Lower leg skin (tissue), 4 donors: ENCODE results near the gene TMC1. TPM values are rescaled to one million over a fixed set of nuclear protein-coding genes. Genes with fewer than 3 reads are reported as not detected.
"Not testable (repeated sequence)": the region's sequence is repeated elsewhere in the genome, so short reads cannot be mapped to it uniquely, and the experiment has no call there.

Source experiments
- DNase-seq, 2 donors: peaks; one replicate each; pipeline ENCODE4 v3.0.0-alpha.2; 2019; ENCODE audit warnings: low spot score in 2 of 2
- H3K4me3 ChIP-seq: fragments of 200-600 bp; sonication (generic); 2 replicates; pipeline ENCODE4 v1.5.1; 2017; ENCODE audit warnings: mild to moderate bottlenecking, low read depth; ENCODE audit not compliant: poor library complexity, severe bottlenecking
- POLR2A ChIP-seq, 2 donors: fragments of 450-650 bp; IDR thresholded peaks; one replicate each; pipeline ENCODE4 v1.6.1; 2016 to 2017; ENCODE audit warnings: antibody characterized with exemption in 2 of 2, mild to moderate bottlenecking in 1 of 2, moderate library complexity in 1 of 2
- WGBS, 2 donors: methylation state at CpG; one replicate each; pipeline ENCODE4 v1.1.5; 2018; 5-methylcytosine and 5-hydroxymethylcytosine counted together
- intact Hi-C: fragments of 100-400 bp; cut with DNase I; formaldehyde crosslinking; loops from one replicate; pipeline ENCODE4 v1.15.0; 2023; ENCODE audit warnings: low total_unique reads
- total RNA-seq, 4 donors: library from RNA; depleted of rRNA; stranded (reverse); fragments of >200 nt; gene quantifications; one replicate each; pipeline ENCODE4 v1.1.0, GENCODE V29; 2016
- TF ChIP-seq, protein P1 (sequence below), 3 donors: fragments of 450-650 bp; IDR thresholded peaks; one replicate each; pipeline ENCODE4 v1.5.1; 2016; ENCODE audit warnings: antibody characterized with exemption in 3 of 3, mild to moderate bottlenecking in 3 of 3, moderate library complexity in 2 of 3

TMC1 gene
- total RNA-seq, 4 donors from 2014 or later, result 0.13 to 0.46 TPM; not detected in 2

DNA sequence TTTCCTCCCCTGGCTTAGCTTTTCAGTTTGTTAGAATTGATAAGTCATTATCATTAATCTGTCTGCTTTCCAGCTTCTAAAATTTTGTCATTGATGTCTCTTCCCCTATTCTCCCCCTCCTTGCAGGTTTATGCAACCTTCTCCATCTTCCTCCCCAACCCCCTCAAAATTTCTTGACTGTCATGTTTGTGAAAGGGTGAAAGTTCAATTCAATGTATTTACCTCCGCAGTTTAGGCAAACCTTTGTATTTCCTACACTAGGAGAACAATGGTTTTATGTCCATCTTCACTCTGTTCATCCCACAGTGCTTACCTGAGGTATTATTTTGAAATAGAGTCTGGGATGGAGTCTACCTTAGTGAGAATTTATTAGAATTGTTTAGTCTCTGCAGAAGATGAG, 313.6 kb downstream of the TMC1 start:
- intact Hi-C loops, result no loop called here
- no peak overlapping the region for H3K4me3 ChIP-seq
- 86 to 94% methylated on average over 1 of the region's 1 CpG for WGBS, 2 donors
- no peak for DNase-seq
- TF ChIP-seq, protein P1, sequence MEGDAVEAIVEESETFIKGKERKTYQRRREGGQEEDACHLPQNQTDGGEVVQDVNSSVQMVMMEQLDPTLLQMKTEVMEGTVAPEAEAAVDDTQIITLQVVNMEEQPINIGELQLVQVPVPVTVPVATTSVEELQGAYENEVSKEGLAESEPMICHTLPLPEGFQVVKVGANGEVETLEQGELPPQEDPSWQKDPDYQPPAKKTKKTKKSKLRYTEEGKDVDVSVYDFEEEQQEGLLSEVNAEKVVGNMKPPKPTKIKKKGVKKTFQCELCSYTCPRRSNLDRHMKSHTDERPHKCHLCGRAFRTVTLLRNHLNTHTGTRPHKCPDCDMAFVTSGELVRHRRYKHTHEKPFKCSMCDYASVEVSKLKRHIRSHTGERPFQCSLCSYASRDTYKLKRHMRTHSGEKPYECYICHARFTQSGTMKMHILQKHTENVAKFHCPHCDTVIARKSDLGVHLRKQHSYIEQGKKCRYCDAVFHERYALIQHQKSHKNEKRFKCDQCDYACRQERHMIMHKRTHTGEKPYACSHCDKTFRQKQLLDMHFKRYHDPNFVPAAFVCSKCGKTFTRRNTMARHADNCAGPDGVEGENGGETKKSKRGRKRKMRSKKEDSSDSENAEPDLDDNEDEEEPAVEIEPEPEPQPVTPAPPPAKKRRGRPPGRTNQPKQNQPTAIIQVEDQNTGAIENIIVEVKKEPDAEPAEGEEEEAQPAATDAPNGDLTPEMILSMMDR (IDR thresholded peaks at IDR 0.05), result no peak
- no peak for TF ChIP-seq POLR2A (IDR thresholded peaks at IDR 0.05)

DNA sequence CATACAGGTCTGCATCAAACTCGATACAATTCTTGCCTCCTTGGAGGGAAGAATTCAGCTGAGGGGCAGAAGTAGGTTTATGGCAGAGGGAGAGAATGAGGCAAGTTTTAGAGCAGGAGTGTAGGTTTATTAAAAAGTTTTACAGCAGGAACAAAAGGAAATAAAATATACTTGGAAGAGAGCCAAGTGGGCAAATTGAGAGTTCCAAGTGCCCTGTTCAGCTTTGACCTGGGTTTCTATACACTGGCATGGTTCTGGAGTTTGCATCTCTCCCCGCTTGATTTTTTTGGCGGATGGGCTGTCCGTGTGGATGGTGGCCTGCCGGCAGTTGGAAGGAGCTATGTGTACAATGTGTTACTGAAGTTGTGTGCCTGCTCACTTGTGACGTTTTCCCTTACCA, 315.4 kb downstream of the TMC1 start:
- TF ChIP-seq, protein P1 (IDR thresholded peaks at IDR 0.05), result no peak
- TF ChIP-seq POLR2A (IDR thresholded peaks at IDR 0.05), result no peak
- no peak for DNase-seq
- intact Hi-C loops, result no loop called here
- WGBS, 2 donors, result 78 to 93% methylated on average over 6 of the region's 6 CpGs
- H3K4me3 ChIP-seq, result no peak overlapping the region

DNA sequence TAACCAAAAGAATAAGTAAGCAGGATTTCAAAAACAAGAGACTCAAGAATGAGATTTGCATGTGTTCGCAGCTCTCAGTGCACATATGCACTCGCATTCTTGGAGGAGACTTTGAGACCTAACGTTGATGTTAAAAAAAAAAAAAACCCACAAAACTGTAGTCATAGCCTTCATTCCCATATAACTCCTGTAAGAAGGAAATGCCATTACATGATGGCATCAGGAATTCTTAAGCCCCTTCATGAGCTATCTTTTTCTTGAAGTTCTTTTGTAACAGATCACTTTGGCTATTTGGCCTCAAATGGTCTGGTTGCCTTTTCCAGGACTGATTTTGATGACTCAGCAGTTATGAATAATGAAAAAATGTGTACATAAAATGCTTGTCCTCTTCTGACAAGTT, 317.7 kb downstream of the TMC1 start:
- H3K4me3 ChIP-seq, result no peak overlapping the region
- no peak for DNase-seq
- intact Hi-C loops, result no loop called here
- WGBS, 2 donors, result 69 to 76% methylated on average over 3 of the region's 3 CpGs
- no peak for TF ChIP-seq POLR2A (IDR thresholded peaks at IDR 0.05)
- TF ChIP-seq, protein P1 (IDR thresholded peaks at IDR 0.05), result no peak

DNA sequence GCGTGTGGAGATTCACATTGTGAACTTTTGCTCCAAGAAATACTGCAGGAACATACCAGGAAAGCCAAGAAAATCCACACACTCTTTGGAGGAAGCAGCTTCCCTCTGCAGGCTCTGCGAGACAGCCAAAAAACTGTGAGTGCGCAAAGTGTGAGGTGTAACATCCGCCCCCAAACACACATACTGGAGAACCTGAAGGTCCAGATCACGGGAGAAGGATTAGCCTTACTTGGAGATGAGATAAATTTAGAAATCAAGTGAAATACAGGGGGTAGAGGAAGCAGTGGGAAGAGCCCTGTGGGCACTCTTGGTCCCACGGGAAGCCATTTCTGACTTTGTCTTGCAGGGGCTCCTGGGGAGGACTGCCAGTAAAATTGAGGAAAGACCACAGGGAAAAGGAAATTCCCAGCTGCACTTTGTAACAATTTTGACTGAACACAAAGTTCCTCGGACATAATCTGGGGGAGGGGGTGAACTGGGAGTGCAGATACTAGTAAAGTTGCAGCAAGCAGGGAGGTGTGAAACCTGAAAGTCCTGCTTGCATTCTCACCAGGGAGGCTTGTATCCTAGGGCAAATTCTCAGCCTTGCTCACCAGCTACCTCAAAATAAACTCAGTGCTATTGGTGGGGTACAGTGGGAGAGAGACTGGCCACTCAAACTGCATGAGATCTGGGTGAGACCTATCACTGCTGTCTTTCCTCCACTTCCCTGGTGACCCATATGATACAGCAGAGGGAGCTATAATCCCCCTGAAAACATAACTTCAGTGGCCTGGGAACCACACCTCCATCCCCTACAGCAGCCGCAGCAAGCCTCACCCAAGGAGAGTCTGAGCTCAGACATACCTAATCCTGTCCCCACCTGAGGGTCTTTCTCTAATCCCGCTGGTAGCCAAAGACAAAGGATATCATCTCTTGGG, 322.4 kb downstream of the TMC1 start:
- intact Hi-C loops, result no loop called here
- no peak for DNase-seq
- TF ChIP-seq, protein P1 (IDR thresholded peaks at IDR 0.05), result no peak
- TF ChIP-seq POLR2A (IDR thresholded peaks at IDR 0.05), result no peak
- 70 to 71% methylated on average over 9 of the region's 9 CpGs for WGBS, 2 donors
- H3K4me3 ChIP-seq, result no peak overlapping the region

DNA sequence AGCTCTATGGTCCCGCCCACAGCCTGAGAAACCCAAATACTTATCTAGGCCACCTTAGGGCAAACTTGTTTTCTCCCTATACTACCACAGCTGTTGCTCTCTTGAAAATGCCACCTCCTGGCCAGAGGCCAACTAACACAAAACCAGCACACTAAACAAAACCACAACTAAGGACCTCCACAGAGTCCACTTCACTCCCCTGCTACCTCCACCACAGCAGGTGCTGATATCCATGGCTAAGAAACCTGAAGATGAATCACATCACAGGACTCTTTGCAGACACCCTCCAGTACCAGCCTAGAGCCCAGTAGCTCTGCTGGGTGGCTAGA, 323.0 kb downstream of the TMC1 start:
- no peak for TF ChIP-seq POLR2A (IDR thresholded peaks at IDR 0.05)
- TF ChIP-seq, protein P1 (IDR thresholded peaks at IDR 0.05), result no peak
- DNase-seq, result no peak
- intact Hi-C loops, result no loop called here
- WGBS, 2 donors, result 85 to 91% methylated on average over 1 of the region's 1 CpG
- H3K4me3 ChIP-seq, result no peak overlapping the region

DNA sequence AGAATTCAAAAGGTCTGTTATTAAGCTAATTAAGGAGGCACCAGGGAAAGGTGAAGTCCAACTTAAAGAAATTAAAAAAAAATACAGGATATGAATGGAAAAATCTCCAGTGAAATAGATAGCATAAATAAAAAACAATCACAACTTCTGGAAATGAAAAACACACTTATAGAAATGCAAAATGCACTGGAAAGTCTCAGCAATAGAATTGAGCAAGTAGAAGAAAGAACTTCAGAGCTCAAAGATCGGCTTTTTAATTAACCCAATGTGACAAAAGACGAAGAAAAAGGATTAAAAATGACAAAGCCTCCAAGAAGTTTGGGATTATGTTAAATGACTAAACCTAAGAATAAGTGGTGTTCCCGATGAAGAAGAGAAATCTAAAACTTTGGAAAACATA, 323.6 kb downstream of the TMC1 start:
- DNase-seq, intact Hi-C loops, H3K4me3 ChIP-seq: not testable (repeated sequence)
- WGBS, 2 donors, result 92 to 93% methylated on average over 3 of the region's 3 CpGs

DNA sequence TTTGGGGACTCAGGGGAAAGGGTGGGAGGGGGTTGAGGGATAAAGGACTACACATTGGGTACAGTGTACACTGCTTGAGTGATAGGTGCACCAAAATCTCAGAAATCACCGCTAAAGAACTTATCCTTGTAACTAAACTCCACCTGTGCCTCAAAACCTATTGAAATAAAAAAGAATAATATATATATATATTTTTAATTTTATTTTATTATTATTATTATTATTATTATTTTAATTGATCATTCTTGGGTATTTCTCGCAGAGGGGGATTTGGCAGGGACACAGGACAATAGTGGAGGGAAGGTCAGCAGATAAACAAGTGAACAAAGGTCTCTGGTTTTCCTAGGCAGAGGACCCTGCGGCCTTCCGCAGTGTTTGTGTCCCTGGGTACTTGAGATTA, 328.8 kb downstream of the TMC1 start:
- H3K4me3 ChIP-seq, DNase-seq, intact Hi-C loops: not testable (repeated sequence)
- WGBS, 2 donors, result 91 to 99% methylated on average over 3 to 4 of the region's 4 CpGs
